ENCODE data around the gene HOXA9.

Gene HOXA9

GRCh38 chr7:27141137-27141922 lies 24.0 kb downstream of the HOXA9 start:
- no peak for DNase-seq

GRCh38 chr7:27140126-27140857 lies 25.0 kb downstream of the HOXA9 start:
- no peak for DNase-seq

GRCh38 chr7:27139334-27140125 lies 25.8 kb downstream of the HOXA9 start:
- no peak for DNase-seq

- DNase-seq, result no peak
Measured at GRCh38 chr7:27138985-27139333, 26.4 kb downstream of the HOXA9 start.

- DNase-seq, result no peak
Measured at GRCh38 chr7:27138472-27138871, 26.9 kb downstream of the HOXA9 start.

GRCh38 chr7:27137640-27138315 lies 27.6 kb downstream of the HOXA9 start:
- DNase-seq, result no peak

DNA sequence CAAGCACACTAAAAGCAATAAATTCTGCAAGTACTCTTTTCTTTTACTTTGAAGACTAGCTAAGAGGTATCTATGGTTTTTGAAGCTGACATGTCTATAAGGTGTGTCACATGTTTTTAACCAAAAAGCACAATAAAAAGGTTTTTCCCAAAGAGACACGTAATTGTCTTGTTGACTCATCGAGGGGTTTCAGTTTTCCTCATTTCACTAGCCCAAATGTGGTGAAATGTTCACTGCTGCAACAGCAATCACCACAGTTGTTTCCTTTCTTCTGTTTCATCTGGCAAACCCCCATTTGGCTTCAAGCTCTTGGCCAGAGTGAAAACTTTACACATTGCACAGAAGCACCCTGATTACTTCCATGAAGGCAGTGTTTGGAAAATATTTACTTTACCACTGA lies 30.9 kb downstream of the HOXA9 start:
- DNase-seq, result no peak

- DNase-seq, result no peak
Measured at GRCh38 chr7:27133409-27134231, 31.7 kb downstream of the HOXA9 start.

- no peak for DNase-seq
Measured at GRCh38 chr7:27132978-27133377, 32.4 kb downstream of the HOXA9 start.

DNA sequence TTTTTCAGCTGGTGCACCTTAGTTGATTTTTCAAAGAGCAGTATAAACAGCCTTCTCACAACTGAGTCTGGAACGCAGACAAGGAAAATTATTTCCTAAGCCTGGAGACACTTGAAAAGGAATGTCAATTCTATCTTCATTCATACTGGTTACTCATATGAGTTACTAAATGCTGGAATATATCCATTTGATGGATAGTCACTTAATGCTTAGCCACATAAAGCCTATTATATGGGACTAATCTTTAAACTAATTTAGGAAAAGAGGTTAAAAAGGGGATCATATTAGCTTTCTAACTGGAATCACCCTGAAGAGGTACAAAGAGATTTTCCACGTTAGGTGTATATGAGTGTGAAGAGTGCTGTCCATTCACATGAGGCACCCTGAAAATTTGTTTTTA lies 33.1 kb downstream of the HOXA9 start:
- DNase-seq, result no peak

DNA sequence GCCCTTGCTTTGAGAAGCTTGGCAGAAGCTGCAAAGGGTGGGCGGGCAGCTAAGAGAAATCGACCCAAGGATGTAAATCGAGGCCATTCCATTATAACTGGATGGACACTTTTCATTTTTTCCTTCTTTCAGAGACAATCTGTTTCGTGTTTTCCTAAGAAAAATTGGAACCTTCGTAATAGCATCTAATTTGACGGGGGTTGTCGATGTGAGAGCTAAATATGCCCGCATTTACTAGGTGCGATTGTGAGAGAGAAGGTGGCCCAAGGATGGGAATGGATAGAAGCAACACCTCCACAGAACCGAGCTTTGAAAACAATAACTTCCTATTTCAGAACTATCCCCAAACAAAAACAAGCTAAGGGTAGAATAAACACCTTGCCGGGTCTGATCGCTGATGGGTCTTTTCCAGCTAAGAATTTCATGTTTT lies 33.9 kb downstream of the HOXA9 start:
- DNase-seq, result no peak

GRCh38 chr7:27130540-27131389 lies 34.6 kb downstream of the HOXA9 start, which contains the start of gene HOXA4:
TSS of gene HOXA4 (minus strand) at chr7:27130757. CDS start at chr7:27130733, 24 bp downstream.
- peak; percentile 66 for DNase-seq

DNA sequence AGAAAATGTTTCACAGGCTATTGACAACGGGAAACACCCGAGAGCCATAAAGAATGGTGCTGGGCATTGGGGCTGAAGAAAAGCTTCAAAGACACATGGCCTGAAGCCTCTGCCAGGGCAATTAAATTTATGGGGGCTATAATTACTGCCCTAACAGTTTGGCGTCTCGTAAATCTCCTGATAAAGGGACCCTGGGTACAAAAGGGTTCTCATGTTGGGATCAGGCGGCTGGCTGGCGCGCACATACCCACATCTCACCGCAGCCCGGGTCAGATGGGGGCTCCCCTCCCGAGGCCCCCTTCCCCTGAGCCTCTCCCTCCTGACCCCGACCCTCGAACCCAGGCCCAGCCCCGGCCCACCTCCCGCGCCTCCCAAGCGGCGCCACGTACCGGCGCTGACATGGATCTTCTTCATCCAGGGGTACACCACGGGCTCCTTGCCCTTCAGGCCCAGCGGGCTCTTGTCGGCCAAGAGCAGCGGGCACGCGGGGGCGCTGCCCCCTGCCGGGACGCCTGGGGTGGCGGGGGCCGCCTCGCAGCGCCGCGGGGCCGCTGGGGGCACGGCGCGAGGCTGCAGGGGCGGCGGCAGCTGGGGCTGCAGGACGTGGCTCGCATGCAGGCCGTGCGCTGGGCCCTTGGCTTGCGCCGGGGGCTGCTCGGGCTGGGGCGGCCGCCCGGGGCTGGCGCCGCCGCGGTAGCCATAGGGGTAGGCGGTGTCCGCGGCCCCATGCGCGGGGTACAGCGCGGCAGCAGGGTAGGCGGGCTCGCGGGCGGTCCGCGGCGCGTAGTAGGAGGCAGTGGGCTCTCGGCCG lies 35.4 kb downstream of the HOXA9 start:
- no peak for DNase-seq

DNA sequence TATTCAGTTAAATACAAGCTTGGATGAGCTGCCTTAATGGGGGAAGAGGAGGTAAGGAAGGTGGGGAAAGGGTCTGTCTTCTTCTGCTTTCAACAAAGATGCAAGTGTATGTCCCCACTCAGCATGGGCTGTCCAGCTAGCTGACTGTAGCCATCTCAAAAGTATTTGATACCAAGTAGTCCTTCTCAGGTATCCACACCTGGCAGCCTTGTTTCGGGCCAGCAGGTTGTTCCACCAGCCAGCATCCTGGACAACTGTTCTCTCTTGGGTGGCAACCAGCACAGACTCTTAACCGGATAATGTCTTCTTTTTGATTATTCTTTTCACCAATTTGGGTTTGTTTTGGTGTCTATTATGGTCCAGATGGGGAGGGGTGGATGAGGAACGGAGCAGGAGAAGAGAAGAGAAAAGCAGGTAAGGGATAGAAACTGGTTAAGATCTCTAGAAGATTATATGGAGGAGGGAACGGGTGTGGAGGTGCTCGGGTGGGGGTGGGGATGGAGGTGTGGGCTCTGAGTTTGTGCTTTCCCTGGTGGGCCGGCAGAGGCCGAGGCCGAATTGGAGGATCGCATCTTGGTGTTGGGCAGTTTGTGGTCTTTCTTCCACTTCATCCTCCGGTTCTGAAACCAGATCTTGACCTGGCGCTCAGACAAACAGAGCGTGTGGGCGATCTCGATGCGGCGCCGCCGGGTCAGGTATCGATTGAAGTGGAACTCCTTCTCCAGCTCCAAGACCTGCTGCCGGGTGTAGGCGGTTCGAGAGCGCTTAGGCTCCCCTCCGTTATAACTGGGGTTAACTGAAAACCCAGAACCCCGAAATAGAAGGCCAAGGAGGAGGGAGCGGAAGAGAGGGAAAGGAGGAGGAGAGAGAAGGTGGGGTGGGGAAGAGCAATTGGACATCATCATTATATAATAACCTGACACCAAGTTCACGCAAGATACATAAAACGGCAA lies 36.3 kb downstream of the HOXA9 start:
- DNase-seq, result no peak

- no peak for DNase-seq
Measured at GRCh38 chr7:27128034-27128433, 37.3 kb downstream of the HOXA9 start.

DNA sequence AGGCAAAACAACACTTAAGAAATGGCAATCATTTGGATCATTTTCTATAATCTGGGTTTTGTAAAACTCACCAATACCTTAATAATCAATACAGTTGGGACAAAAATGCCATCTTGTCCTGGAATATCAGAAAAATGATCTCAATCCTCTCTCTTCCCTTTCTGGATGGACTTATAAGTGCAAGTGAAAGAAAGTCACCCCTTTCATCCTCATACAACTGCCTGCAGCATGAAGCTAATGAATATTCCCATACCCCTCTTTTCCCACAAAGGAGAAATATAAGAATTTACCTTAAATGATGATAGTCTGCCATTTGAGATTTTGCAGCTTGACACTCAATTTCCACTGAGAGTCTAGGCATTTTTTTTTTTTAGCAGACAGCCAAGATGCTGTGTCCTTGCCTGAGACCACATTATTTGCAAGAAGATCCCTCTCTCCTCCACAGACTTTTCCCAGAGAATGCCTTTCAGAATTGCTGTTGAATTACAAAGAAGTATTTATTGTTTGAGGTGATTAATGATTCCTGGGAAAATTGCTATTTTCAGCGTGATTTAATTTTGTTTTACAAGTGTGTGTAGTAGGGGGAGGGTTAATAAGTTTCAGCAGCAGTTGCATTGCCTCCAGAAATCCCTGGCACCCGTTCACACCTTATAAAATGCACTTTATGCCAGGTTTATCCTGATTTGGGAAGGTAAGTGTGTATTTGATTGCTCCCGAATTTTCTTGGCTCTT lies 38.6 kb downstream of the HOXA9 start:
- DNase-seq, result no peak

DNA sequence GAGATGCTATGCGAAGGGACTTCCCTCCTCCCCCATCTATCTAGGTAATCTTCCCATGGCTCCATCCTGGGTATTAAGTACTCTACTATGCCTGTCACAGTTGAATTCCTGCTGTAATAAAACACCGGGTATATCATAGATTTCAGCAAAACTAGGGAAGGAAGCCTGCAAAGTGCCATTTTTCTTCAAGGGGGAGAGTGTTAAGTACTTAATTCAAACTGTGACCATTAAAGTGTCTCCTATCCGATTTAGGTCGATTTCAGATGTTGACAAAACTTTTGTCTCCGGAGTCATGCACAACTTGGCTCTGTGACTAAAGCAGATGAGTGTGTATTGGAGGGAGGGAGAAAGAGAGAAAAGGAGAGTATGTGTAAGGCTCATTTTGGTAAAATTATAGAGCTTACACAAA lies 39.3 kb downstream of the HOXA9 start:
- no peak for DNase-seq
